SK-N-SH (cell line): Measurements from ENCODE around the gene DIRAS1.
"Not testable (repeated sequence)": the region's sequence is repeated elsewhere in the genome, so short reads cannot be mapped to it uniquely, and the experiment has no call there.

ENCODE experiments used
- CTCF ChIP-seq: fragments of 200-600 bp; sonication (generic); IDR thresholded peaks from 2 replicates; pipeline ENCODE4 v1.6.1; 2017; ENCODE audit warnings: antibody characterized with exemption, mild to moderate bottlenecking, moderate library complexity
- EZH2phosphoT487 ChIP-seq: fragments of 200-600 bp; sonication (generic); IDR thresholded peaks from 2 replicates; pipeline ENCODE4 v1.6.1; 2017; ENCODE audit warnings: low read depth, mixed run types, mild to moderate bottlenecking, antibody characterized with exemption, moderate library complexity, borderline replicate concordance
- FOSL2 ChIP-seq: IDR thresholded peaks from 2 replicates; pipeline ENCODE4 v1.4.0; 2012; ENCODE audit warnings: low read depth, mild to moderate bottlenecking, moderate library complexity, borderline replicate concordance
- MXI1 ChIP-seq: IDR thresholded peaks from 2 replicates; pipeline ENCODE4 v1.6.1; 2012; ENCODE audit warnings: mild to moderate bottlenecking, low read depth, low read length, improper control_type of control experiment
- PBX3 ChIP-seq: IDR thresholded peaks from 2 replicates; pipeline ENCODE4; 2012
- POLR2AphosphoS5 ChIP-seq: IDR thresholded peaks from 2 replicates; pipeline ENCODE4 v1.6.1; 2012; ENCODE audit warnings: low read depth, low read length
- RAD21 ChIP-seq: IDR thresholded peaks from 2 replicates; pipeline ENCODE4 v1.6.1; 2012; ENCODE audit warnings: mild to moderate bottlenecking, low read length
- RFX5 ChIP-seq: IDR thresholded peaks from 2 replicates; pipeline ENCODE4 v1.6.1; 2012; ENCODE audit warnings: mild to moderate bottlenecking, improper control_type of control experiment, low read length

GRCh38 chr19:2678948-2679347 lies 42.2 kb downstream of the DIRAS1 start:
- not testable (repeated sequence) for TF ChIP-seq CTCF, PBX3, RFX5, FOSL2, POLR2AphosphoS5, MXI1, EZH2phosphoT487, RAD21
